Mammary epithelial cell (primary cell): ENCODE data around the gene PSD2.

ENCODE experiments used
- EZH2 ChIP-seq: IDR thresholded peaks from 2 replicates; pipeline ENCODE4 v1.6.1; 2012; ENCODE audit warnings: low read length, inconsistent platforms, borderline replicate concordance
- TF ChIP-seq, protein P1 (sequence below), 2 donors: IDR thresholded peaks in 1 of 2; conservative IDR thresholded peaks in 1 of 2; 2 replicates each; pipeline ENCODE4 v1.5.1; 2011 to 2012; ENCODE audit warnings: inconsistent platforms in 2 of 2, low read length in 2 of 2, mild to moderate bottlenecking in 2 of 2, control low read depth in 1 of 2, low read depth in 1 of 2; ENCODE audit not compliant: insufficient read depth in 1 of 2; ENCODE audit errors: extremely low read depth in 1 of 2

DNA sequence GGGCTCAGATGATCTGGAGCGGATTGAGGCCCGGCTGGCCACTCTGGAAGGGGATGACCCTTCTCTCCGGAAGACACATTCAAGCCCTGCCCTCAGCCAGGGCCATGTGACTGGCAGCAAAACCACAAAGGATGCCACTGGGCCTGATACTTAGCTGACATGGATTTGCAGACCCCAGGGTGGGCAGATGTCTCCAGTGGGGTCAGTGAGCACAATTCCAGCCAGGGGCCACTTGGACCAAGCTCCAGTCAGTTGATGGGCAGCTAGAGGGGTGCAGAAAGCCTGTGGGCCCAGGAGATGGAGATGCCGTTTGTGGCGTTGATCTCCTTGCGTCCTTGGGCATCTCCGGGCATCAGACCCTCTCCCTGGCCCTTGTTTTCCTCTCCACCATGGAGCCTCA lies 46.7 kb downstream of the PSD2 start:
- TF ChIP-seq, protein P1, sequence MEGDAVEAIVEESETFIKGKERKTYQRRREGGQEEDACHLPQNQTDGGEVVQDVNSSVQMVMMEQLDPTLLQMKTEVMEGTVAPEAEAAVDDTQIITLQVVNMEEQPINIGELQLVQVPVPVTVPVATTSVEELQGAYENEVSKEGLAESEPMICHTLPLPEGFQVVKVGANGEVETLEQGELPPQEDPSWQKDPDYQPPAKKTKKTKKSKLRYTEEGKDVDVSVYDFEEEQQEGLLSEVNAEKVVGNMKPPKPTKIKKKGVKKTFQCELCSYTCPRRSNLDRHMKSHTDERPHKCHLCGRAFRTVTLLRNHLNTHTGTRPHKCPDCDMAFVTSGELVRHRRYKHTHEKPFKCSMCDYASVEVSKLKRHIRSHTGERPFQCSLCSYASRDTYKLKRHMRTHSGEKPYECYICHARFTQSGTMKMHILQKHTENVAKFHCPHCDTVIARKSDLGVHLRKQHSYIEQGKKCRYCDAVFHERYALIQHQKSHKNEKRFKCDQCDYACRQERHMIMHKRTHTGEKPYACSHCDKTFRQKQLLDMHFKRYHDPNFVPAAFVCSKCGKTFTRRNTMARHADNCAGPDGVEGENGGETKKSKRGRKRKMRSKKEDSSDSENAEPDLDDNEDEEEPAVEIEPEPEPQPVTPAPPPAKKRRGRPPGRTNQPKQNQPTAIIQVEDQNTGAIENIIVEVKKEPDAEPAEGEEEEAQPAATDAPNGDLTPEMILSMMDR (conservative IDR thresholded peaks at IDR 0.05 in 1 of 2, IDR thresholded peaks at IDR 0.05 in 1 of 2; ENCODE audit: extremely low read depth in 1 of 2, insufficient read depth in 1 of 2, low read depth in 1 of 2, low read length in 2 of 2): no peak
- no peak for TF ChIP-seq EZH2
